ENCODE data around the gene ANKRD33.

ANKRD33 gene

GRCh38 chr12:51887476-51888315 is at the start of gene ANKRD33:
Gene ANKRD33 (plus strand): TSS chr12:51888103. CDS start chr12:51888187, 84 bp downstream.
- H3K27ac Mint-ChIP-seq: peak within 1 kb of the TSS; percentile 30
- H3K9me3 Mint-ChIP-seq: no peaks in the 10 kb centered on the region
- H3K4me1 Mint-ChIP-seq: peaks cover 17% of the 10 kb centered on the region
- no peaks in the 10 kb centered on the region for H3K27me3 Mint-ChIP-seq
- H3K4me3 Mint-ChIP-seq: no peak within 1 kb of the TSS
- H3K36me3 Mint-ChIP-seq: no peaks in the 10 kb centered on the region

GRCh38 chr12:51838762-51839161 is 49.1 kb upstream of the ANKRD33 start:
- Mint-ChIP-seq H3K27me3 (peaks cover 20% of the 10 kb centered on the region), H3K4me1 (peaks cover under 1% of the 10 kb centered on the region), H3K4me3 (no peak overlapping the region), H3K27ac (no peak overlapping the region), H3K9me3 (no peaks in the 10 kb centered on the region), H3K36me3 (no peaks in the 10 kb centered on the region)

GRCh38 chr12:51839310-51839947 is 48.5 kb upstream of the ANKRD33 start:
- Mint-ChIP-seq H3K27ac (no peak overlapping the region), H3K4me1 (no peaks in the 10 kb centered on the region), H3K27me3 (peaks cover 24% of the 10 kb centered on the region), H3K4me3 (no peak overlapping the region), H3K9me3 (no peaks in the 10 kb centered on the region), H3K36me3 (no peaks in the 10 kb centered on the region)

- peaks cover 27% of the 10 kb centered on the region for H3K27me3 Mint-ChIP-seq
- no peak overlapping the region for H3K27ac Mint-ChIP-seq
- no peak overlapping the region for H3K4me3 Mint-ChIP-seq
- no peaks in the 10 kb centered on the region for H3K9me3 Mint-ChIP-seq
- H3K4me1 Mint-ChIP-seq: peaks cover 2% of the 10 kb centered on the region
- no peaks in the 10 kb centered on the region for H3K36me3 Mint-ChIP-seq
These were observed 46.9 kb upstream of the ANKRD33 start for GRCh38 chr12:51840966-51841365.

GRCh38 chr12:51841727-51842126 is 46.2 kb upstream of the ANKRD33 start:
- H3K4me3 Mint-ChIP-seq: no peak overlapping the region
- no peaks in the 10 kb centered on the region for H3K9me3 Mint-ChIP-seq
- no peak overlapping the region for H3K27ac Mint-ChIP-seq
- no peaks in the 10 kb centered on the region for H3K36me3 Mint-ChIP-seq
- peaks cover 8% of the 10 kb centered on the region for H3K4me1 Mint-ChIP-seq
- peaks cover 32% of the 10 kb centered on the region for H3K27me3 Mint-ChIP-seq

GRCh38 chr12:51844854-51845253 is 43.0 kb upstream of the ANKRD33 start:
- Mint-ChIP-seq H3K36me3 (no peaks in the 10 kb centered on the region), H3K4me1 (peaks cover 13% of the 10 kb centered on the region), H3K9me3 (no peaks in the 10 kb centered on the region), H3K4me3 (no peak overlapping the region), H3K27me3 (peaks cover 23% of the 10 kb centered on the region), H3K27ac (no peak overlapping the region)

- Mint-ChIP-seq H3K4me3 (no peak overlapping the region), H3K27ac (no peak overlapping the region), H3K4me1 (peaks cover 13% of the 10 kb centered on the region), H3K36me3 (no peaks in the 10 kb centered on the region), H3K27me3 (peaks cover 23% of the 10 kb centered on the region), H3K9me3 (no peaks in the 10 kb centered on the region)
These were observed 42.4 kb upstream of the ANKRD33 start for GRCh38 chr12:51845482-51845881.

GRCh38 chr12:51846271-51846691 is 41.6 kb upstream of the ANKRD33 start:
- Mint-ChIP-seq H3K4me3 (peak overlapping the region; percentile 85), H3K4me1 (peaks cover 21% of the 10 kb centered on the region), H3K27ac (no peak overlapping the region), H3K36me3 (no peaks in the 10 kb centered on the region), H3K9me3 (no peaks in the 10 kb centered on the region), H3K27me3 (peaks cover 23% of the 10 kb centered on the region)

- Mint-ChIP-seq H3K4me1 (peaks cover 25% of the 10 kb centered on the region), H3K9me3 (no peaks in the 10 kb centered on the region), H3K4me3 (peak overlapping the region; percentile 85), H3K27me3 (peaks cover 20% of the 10 kb centered on the region), H3K27ac (no peak overlapping the region), H3K36me3 (no peaks in the 10 kb centered on the region)
These were observed 40.8 kb upstream of the ANKRD33 start for GRCh38 chr12:51846911-51847642.

- Mint-ChIP-seq H3K9me3 (no peaks in the 10 kb centered on the region), H3K4me3 (peak overlapping the region; percentile 64)
These were observed 40.1 kb upstream of the ANKRD33 start for GRCh38 chr12:51847643-51848325.

GRCh38 chr12:51848326-51848727 is 39.6 kb upstream of the ANKRD33 start, which contains the start of gene FIGNL2:
Gene FIGNL2 (minus strand): TSS chr12:51848718. CDS start chr12:51822413, 26,305 bp downstream.
- peak within 1 kb of the TSS; percentile 64 for H3K4me3 Mint-ChIP-seq
- H3K27ac Mint-ChIP-seq: no peak within 1 kb of the TSS
- peaks cover 28% of the 10 kb centered on the region for H3K4me1 Mint-ChIP-seq
- peaks cover 21% of the 10 kb centered on the region for H3K27me3 Mint-ChIP-seq
- no peaks in the 10 kb centered on the region for H3K9me3 Mint-ChIP-seq
- no peaks in the 10 kb centered on the region for H3K36me3 Mint-ChIP-seq

More at GRCh38 chr12:51847643-51848325, 40.1 kb upstream of the ANKRD33 start:
- H3K36me3 Mint-ChIP-seq: no peaks in the 10 kb centered on the region
- peaks cover 28% of the 10 kb centered on the region for H3K4me1 Mint-ChIP-seq
- H3K27me3 Mint-ChIP-seq: peaks cover 20% of the 10 kb centered on the region
- H3K27ac Mint-ChIP-seq: no peak overlapping the region

- Mint-ChIP-seq H3K9me3 (no peaks in the 10 kb centered on the region), H3K4me1 (peaks cover 28% of the 10 kb centered on the region), H3K27me3 (peaks cover 16% of the 10 kb centered on the region), H3K36me3 (no peaks in the 10 kb centered on the region), H3K4me3 (no peak overlapping the region), H3K27ac (no peak overlapping the region)
These were observed 38.8 kb upstream of the ANKRD33 start for GRCh38 chr12:51848841-51849735.

GRCh38 chr12:51850081-51850964 is 37.6 kb upstream of the ANKRD33 start:
- Mint-ChIP-seq H3K4me3 (no peak overlapping the region), H3K36me3 (no peaks in the 10 kb centered on the region), H3K27me3 (peaks cover 11% of the 10 kb centered on the region), H3K9me3 (no peaks in the 10 kb centered on the region), H3K4me1 (peaks cover 28% of the 10 kb centered on the region), H3K27ac (no peak overlapping the region)

GRCh38 chr12:51850965-51851299 is 37.0 kb upstream of the ANKRD33 start:
- Mint-ChIP-seq H3K4me1 (peaks cover 27% of the 10 kb centered on the region), H3K27me3 (peaks cover 7% of the 10 kb centered on the region), H3K27ac (no peak overlapping the region), H3K9me3 (no peaks in the 10 kb centered on the region), H3K36me3 (no peaks in the 10 kb centered on the region), H3K4me3 (no peak overlapping the region)
